Activated T-cell treated with anti-CD3 and anti-CD28 coated beads for 1 hour (primary cell): ENCODE measurements around the gene RUNX3.

ENCODE experiments used
- DNase-seq: peaks from one replicate; pipeline ENCODE4 v3.0.0-alpha.2; 2020; ENCODE audit warnings: low read depth

Gene RUNX3

DNA sequence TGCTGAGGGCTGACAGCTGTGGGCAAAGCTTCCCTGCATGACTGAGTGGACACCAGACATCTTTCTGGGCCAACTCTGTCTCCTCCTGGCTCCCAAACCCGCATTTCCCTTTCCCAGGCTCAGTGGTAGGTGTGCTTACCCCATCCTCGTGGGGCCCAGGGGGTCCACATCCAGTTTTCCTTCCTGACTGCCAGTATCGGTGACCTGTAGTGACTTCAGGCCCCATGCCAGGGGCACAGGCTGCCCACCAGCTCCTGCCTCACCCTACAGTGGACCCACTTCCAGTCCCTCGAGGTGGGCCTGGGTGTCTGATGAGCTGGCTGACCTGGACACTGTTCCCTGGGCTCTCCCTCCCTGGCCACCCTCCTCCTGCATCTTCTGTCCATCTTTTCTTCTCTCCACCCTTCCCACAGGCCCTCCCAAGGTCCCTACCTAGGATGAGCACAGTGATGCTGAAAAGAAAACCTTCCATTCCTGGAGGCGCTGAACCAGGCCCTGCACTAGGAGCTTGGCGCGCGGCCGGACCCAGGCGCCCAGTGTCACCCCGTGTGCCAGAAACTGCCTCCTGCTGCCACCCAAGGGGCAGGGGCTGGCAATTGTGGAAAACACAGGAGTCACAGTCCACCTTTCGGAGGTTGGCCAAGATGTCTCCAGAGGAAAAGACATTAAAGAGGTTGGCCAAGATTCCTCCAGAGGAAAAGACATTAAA lies 67.1 kb downstream of the RUNX3 start:
- DNase-seq: no peak

DNA sequence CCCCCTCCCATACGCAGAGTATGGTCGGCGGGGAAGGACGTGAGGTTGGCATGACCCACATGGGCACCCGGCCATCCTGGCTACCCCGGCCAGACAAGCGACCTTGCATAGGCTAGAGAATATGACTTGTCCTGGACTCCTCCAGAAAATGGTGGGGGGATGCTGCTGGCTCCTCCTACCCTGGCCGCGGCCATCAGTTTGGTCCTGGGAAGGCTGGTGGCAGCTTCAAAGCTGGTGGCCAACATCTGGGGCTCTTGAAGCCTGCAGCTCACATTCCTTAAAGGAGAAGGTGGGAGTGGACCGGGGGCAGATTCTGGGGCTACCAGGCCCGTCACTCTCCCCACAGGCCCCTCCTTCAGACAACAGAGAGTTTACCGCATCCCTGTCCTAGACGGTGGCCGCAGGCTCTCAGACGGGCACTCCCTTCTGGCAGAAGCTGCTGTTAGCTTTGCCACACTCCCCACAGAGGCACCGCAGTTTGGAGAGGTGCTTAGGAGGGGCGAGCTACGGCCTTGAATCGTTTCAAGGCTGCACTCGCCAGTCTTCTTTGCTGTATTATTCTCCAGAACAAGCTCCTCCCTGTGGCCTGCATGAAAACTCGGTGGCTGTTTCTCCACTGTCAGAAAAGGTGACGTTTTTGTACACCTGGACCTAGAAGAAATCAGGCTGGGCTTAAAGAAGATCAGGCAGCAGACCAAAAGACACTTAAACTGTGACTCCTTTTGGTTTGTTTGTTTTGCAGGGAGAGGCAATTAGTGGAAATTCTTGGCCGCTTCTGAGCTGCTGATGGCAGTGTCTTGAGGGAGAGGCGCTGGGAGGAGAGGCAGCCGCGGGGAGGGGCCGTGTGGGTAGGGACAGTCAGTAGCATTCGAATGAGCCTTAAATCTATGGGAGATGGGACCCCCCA lies 68.0 kb downstream of the RUNX3 start:
- DNase-seq: no peak

DNA sequence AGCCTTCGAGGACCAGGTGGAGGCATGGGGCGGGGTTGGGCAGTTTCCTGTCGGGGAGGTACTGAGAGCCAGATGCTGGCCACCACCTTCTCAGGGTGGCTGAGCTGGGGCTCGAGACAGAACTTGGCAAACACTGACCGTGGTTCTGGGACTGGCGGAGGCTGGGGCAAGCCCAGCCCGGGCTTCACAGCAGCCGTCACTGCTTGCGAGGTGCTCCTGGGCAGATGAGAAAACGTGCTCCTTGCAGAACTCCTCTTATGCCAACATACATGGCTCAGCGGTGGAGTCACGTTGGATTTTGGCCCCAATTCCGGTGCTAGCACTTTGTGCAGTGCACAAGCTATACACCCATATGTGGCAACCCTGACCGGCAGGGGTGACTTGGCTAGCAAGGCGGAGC lies 69.2 kb downstream of the RUNX3 start:
- DNase-seq: no peak

DNA sequence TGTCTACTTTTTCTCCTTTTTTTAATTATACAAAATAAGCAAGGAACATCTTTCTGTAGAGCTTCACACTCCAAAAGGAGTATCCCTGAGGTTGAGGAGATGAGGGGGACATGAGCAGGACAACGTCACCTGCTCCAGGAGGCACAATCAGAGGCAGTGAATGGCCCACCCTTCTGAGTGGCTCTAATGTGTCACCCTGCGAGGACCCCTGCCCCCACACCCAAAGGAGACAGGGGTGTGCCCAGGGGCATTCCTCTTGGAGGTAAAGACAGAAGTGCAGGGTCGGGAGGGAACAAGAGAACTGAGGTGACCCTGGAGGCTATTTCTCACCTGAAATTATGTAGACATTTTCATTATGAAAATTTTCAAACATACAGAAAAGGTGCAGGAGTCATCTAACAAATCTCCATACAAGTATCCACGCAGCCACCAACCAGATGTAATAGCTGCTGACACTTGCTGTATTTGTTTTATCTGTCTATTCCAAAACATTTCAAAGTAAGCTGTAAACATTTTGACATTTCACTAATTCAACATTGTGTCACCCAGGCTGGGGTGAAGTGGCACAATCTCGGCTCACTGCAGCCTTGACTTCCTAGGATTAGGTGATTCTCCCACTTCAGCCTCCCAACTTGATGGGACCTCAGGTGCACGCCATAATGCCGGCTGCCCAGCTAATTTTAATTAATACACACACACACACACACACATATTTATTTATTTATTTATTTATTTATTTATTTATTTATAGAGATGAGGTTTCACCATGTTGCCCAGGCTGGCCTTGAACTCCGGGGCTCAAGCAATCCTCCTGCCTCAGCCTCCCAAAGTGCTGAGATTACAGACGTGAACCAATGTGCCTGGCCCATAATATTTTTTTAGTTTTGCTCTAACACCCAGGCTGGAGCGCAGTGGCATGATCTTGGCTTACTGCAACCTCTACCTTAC lies 70.7 kb downstream of the RUNX3 start:
- no peak for DNase-seq

DNA sequence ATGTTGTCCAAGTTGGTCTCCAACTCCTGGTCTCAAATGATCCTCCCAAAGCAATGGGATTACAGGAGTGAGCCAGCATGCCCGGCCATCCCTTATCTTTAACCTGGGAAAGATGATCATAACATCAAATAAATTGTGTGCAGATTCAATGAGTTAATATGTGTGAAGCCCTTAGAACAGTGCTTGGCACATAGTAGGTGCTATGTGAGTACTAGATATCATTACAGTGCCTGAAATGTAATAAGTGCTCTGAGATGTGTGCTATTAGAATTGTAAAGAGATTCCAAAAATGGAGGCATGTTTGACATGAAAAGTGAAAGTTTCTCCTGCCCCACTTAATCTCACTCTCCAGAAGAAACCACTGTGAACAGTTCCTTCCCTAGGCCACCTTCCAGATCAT lies 71.8 kb downstream of the RUNX3 start:
- DNase-seq: no peak

DNA sequence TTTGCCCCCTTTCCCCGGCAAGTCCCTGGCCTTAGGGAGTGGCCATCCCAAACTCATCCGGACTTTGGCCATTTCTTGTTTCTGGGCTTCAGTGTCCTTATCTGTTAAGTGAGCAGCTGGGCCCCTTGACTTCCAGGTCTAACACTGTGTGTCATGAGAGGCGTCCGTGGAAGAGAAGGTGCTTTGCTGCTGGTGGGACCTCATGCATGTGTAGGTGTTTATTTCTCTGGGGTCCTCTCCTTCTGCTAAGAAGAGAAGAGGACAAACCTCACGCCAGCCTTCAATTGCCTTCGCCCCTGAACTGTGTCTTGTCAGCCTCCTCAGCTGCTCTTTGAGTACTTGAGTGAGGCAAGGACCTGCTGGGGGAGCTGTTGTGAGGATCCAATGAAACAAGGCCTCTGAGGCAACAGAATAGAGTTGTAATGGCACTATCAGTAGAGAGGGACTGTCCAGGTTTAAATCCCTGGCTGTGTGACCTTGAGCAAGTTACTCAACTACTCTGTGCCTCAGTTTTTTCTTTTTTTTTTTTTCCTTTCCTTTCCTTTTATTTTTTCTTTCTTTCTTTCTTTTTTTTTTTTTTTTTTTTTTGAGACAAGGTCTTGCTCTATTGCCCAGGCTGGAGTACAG lies 72.5 kb downstream of the RUNX3 start:
- DNase-seq: no peak

DNA sequence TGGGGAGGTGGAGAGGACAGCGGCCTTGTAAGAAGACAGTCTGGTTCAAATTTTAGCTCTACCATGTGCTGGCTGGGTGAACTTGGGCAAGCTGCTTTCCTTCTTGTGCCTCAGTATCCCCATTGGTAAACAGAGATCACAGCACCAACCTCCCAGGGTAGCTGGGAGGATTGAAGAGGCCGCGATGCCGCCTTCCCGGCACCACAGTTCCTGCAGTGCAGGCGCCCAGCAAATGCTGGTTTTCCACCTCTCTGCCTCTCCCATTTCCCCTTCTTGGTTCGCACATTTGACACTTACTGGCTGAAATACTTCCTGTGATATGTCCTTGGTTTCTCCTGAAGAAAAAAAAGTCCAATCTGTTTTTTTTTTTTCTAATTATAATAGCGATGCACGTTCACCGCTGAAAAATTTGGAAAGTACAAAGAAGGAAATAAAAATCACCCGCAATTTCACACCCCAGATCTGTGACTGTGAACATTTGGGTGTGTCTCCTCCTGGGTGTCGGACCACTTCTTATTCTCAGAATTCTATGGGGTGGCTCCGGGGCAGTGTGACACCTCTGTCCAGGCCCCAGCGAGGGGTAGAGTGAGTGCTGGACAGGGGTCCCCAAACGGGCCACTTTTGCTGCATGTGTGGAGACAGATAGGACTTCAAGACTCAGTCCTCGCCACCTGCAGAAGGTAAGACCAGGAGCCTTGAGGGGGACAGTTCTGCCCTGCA lies 73.1 kb downstream of the RUNX3 start:
- no peak for DNase-seq

DNA sequence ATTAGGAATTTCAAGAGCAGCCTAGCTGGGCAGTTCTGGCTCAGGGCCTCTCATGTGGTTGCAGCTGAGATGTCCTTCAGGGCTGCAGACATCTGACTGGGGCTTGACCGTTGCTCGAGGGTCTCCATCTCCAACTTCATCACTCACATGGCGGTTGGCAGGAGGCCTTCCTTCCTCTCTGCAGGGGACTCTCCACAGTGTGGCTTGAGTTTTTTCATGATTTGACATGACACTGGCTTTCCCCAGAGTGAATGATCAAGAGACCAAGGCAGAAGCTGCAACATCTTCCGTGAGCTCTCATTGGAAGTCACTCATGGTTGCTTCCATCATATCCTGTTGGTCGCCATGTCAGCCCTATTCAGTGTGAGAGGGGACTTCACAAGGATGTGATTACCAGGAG lies 74.6 kb downstream of the RUNX3 start:
- DNase-seq: no peak

DNA sequence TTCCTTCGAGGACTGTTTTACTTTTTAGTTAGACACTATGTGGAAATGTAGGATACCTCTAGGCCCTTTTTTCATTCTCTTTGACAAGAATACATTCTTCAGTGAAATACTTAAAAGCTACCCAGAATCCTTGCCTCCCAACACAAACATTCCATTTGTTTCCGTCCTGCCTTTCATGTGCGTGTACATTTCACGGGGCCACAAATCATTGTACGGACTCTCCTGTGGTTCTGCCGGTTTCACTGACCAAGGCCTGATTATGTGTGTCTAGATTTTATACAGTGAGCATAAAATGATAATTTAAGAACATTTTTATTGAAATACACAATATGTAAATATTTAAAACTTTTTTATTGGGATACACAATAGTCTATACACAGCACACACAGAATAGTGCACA lies 76.4 kb downstream of the RUNX3 start:
- no peak for DNase-seq

DNA sequence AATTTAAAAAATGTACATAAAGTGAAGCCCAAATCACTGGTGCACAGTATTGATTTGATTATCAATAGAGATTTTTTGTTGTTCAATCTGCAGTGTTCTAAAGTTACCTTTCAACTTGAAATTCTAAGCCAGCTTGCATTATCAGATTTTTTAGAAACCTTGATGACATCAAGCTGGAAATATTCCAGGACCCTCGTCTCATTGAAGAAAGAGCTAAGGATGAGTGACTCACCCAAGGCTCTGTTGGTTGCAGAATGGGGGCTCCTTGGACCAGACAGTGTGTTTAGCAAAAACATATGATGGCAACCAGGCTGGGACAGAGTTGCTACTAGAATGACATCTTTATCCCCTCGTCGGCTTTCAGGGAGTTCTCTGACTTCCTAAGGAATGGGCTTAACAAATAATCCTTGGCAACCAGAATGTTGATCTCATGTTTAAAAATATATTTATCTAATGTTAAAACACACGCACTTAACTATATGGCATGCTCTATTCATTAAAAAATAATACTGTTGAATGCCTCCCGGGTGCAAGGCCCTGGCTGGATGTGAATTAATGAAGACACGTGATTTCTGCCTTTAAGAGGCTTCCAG lies 79.7 kb downstream of the RUNX3 start:
- DNase-seq: no peak

DNA sequence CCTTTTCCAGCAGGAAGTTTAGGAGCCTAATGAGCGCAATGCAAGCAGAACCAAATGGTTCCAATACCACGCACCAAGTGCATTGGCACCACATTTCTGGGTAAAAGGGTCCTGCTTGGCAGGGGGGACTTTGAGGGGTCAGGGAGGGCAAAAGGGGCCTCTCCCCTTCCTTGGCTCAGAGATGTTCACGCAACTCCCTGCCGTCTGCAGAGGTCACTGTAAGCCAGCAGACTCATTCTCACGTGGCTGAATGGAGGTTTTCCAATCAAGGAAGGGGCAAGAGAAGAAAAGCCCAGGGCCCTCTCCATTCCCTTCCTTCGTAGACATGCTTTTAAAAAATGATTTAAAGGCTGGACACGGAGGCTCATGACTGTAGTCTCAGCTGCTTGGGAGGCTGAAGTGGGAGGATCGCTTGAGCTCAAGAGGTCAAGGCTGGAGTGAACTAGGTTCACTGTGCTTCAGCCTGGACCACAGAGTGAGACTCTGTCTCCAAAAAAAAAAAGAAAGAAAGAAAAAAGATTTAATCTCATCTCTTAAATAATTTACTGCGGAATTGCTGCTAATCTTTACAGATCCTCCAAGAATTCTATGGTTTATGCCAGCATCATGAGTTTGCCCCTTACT lies 80.3 kb downstream of the RUNX3 start:
- DNase-seq: no peak
